Measurements from ENCODE around the gene AKNAD1.

DNA sequence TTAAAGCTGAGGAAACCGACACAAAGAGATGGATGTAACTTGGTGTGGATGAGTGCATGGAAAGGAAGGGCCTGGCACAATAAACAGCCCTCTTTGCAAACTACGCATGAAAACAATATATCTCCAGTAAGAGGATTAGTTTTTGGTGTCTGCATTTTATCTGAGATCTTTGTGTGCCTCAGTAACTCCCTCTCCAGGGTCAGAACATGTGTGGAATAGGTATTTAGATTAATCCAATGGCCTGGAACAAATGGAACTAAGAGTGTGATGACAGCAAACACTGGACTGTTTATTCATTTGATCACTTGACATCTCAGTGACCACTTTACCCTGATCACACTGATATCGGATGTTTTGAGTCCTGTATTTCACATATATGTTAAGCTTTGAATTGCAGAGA lies 45.3 kb downstream of the AKNAD1 start:
- TF ChIP-seq, protein P1, sequence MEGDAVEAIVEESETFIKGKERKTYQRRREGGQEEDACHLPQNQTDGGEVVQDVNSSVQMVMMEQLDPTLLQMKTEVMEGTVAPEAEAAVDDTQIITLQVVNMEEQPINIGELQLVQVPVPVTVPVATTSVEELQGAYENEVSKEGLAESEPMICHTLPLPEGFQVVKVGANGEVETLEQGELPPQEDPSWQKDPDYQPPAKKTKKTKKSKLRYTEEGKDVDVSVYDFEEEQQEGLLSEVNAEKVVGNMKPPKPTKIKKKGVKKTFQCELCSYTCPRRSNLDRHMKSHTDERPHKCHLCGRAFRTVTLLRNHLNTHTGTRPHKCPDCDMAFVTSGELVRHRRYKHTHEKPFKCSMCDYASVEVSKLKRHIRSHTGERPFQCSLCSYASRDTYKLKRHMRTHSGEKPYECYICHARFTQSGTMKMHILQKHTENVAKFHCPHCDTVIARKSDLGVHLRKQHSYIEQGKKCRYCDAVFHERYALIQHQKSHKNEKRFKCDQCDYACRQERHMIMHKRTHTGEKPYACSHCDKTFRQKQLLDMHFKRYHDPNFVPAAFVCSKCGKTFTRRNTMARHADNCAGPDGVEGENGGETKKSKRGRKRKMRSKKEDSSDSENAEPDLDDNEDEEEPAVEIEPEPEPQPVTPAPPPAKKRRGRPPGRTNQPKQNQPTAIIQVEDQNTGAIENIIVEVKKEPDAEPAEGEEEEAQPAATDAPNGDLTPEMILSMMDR (IDR thresholded peaks at IDR 0.05; ENCODE audit: low read depth, low read length, poor library complexity, severe bottlenecking): no peak
- no peak for TF ChIP-seq EZH2phosphoT487 (IDR thresholded peaks at IDR 0.05; ENCODE audit: borderline replicate concordance, low read length)

Data from DOHH2 (cell line).